Naive thymus-derived CD4-positive, alpha-beta T cell (primary cell): ENCODE measurements around the gene GLA. TPM values are rescaled to one million over a fixed set of nuclear protein-coding genes. Genes with fewer than 3 reads are reported as not detected.
A peak's percentile ranks its signal among the peaks of the same experiment; 100 is the strongest.

Experiments
- ATAC-seq: fragments of 150-1000 bp; cut with Tn5 transposase; 2 replicates; pipeline ENCODE4 v1.10.0; 2021; ENCODE audit warnings: mild to moderate bottlenecking, moderate library complexity
- CTCF ChIA-PET: fragments of 350-600 bp; sonication (Branson Sonifier 250); formaldehyde crosslinking; loops from one replicate; lab custom pipeline; 2021; ENCODE audit warnings: antibody characterized with exemption; lab: Charles Lee
- POLR2A ChIA-PET: fragments of 350-600 bp; sonication (Branson Sonifier 250); formaldehyde crosslinking; loops from one replicate; lab custom pipeline; 2021; ENCODE audit warnings: antibody characterized with exemption, inconsistent platforms; lab: Charles Lee
- DNase-seq, 9 donors: peaks; one replicate each; pipeline versions ENCODE4 v3.0.0 to v3.0.0-alpha.2; 2020 to 2022; ENCODE audit warnings: mixed read lengths in 1 of 9
- H3K27ac ChIP-seq: one replicate; pipeline ENCODE4 v1.7.0; 2013; ENCODE audit warnings: mild to moderate bottlenecking, low read depth, low read length, moderate library complexity
- H3K27me3 ChIP-seq, 2 donors: one replicate each; pipeline ENCODE4 v1.7.0; 2013; ENCODE audit warnings: low read length in 2 of 2, mild to moderate bottlenecking in 2 of 2, moderate library complexity in 2 of 2; ENCODE audit not compliant: control insufficient read depth in 2 of 2, insufficient read depth in 2 of 2
- H3K36me3 ChIP-seq, 3 experiments: 1 replicate in 2 of 3; 2 replicates in 1 of 3; pipeline ENCODE4 v1.7.0; 2013; ENCODE audit warnings: low read length in 3 of 3, mild to moderate bottlenecking in 3 of 3, moderate library complexity in 1 of 3; ENCODE audit not compliant: insufficient read depth in 3 of 3, control insufficient read depth in 2 of 3
- H3K4me1 ChIP-seq, 2 donors: one replicate each; pipeline ENCODE4 v1.7.0; 2013; ENCODE audit warnings: low read length in 2 of 2, mild to moderate bottlenecking in 2 of 2, moderate library complexity in 1 of 2; ENCODE audit not compliant: control insufficient read depth in 2 of 2, insufficient read depth in 2 of 2
- H3K4me3 ChIP-seq: 2 replicates; pipeline ENCODE4 v1.7.0; 2013; ENCODE audit warnings: mild to moderate bottlenecking, low read length
- H3K9me3 ChIP-seq, 3 experiments: 1 replicate in 2 of 3; 2 replicates in 1 of 3; pipeline ENCODE4 v1.7.0; 2013; ENCODE audit warnings: low read length in 3 of 3; ENCODE audit not compliant: control insufficient read depth in 2 of 3
- H3K27ac Mint-ChIP-seq, 9 donors: one replicate each; pipeline ENCODE4 v1.8.0; 2020 to 2022; ENCODE audit warnings: mixed read lengths in 9 of 9, mild to moderate bottlenecking in 8 of 9, moderate library complexity in 5 of 9, inconsistent platforms in 2 of 9
- H3K27me3 Mint-ChIP-seq, 5 donors: one replicate each; pipeline ENCODE4 v1.8.0; 2021 to 2022; ENCODE audit warnings: mixed read lengths in 5 of 5, mild to moderate bottlenecking in 1 of 5
- H3K36me3 Mint-ChIP-seq, 5 donors: one replicate each; pipeline ENCODE4 v1.8.0; 2020 to 2022; ENCODE audit warnings: mixed read lengths in 5 of 5, mild to moderate bottlenecking in 3 of 5, inconsistent platforms in 1 of 5
- H3K4me1 Mint-ChIP-seq, 7 donors: one replicate each; pipeline ENCODE4 v1.8.0; 2020 to 2022; ENCODE audit warnings: mixed read lengths in 7 of 7, mild to moderate bottlenecking in 3 of 7, inconsistent platforms in 1 of 7
- H3K4me3 Mint-ChIP-seq, 10 donors: one replicate each; pipeline ENCODE4 v1.8.0; 2020 to 2022; ENCODE audit warnings: mild to moderate bottlenecking in 10 of 10, mixed read lengths in 10 of 10, moderate library complexity in 6 of 10, inconsistent platforms in 2 of 10
- H3K9me3 Mint-ChIP-seq, 11 donors: one replicate each; pipeline ENCODE4 v1.8.0; 2020 to 2022; ENCODE audit warnings: mixed read lengths in 11 of 11, mild to moderate bottlenecking in 4 of 11, inconsistent platforms in 1 of 11, moderate library complexity in 1 of 11
- intact Hi-C, 2 donors: fragments of 100-400 bp; cut with micrococcal nuclease; formaldehyde crosslinking; loops; one replicate each; pipeline ENCODE4 v1.15.1; 2023
- polyA plus RNA-seq, 2 donors: library from polyadenylated mRNA; unstranded; fragments of 300-500 nt; fragmentation: Illumina TruSeq; gene quantifications; one replicate each; pipeline ENCODE4 v1.2.3, GENCODE V29; 2021
- total RNA-seq, 6 experiments: library from RNA in 5 of 6; stranded (reverse) in 5 of 6; gene quantifications; 1 replicate in 5 of 6; 2 replicates in 1 of 6; pipeline ENCODE4 v1.2.3 and lab custom pipeline; 2021 to 2026

The GLA gene
- total and polyA plus RNA-seq, 7 experiments from 2014 or later = 10.9 to 40.1 (median 17.3) TPM

- no peak within 1 kb of the TSS for H3K27ac Mint-ChIP-seq
- Histone ChIP-seq H3K9me3 (no peaks in the 10 kb centered on the region), H3K27me3 (no peaks in the 10 kb centered on the region), H3K4me1 (peaks cover 0 to 5% of the 10 kb centered on the region in 2 donors), H3K27ac (no peak within 1 kb of the TSS), H3K36me3 (no peaks in the 10 kb centered on the region), H3K4me3 (no peak within 1 kb of the TSS)
- DNase-seq (no peak), ATAC-seq (peak; percentile 43)
- H3K27me3 Mint-ChIP-seq = no peaks in the 10 kb centered on the region
- CTCF ChIA-PET = no interaction called here
- POLR2A ChIA-PET = no interaction called here
- intact Hi-C loops = no loop called here
- H3K4me3 Mint-ChIP-seq = peak within 1 kb of the TSS in 1 of 10 donors; percentile 18
- H3K4me1 Mint-ChIP-seq = peaks cover 0 to 7% (median 3%) of the 10 kb centered on the region in 7 donors
- H3K9me3 Mint-ChIP-seq = peaks cover 0 to 1% (median 0%) of the 10 kb centered on the region in 11 donors
- H3K36me3 Mint-ChIP-seq = no peaks in the 10 kb centered on the region
Observed at GRCh38 chrX:101385795-101386541, 21.8 kb downstream of the GLA start, which contains the start of gene BTK. Gene BTK, minus strand, starts transcription at chrX:101386191. Its CDS starts 10,907 bp downstream, at chrX:101375284.

GRCh38 chrX:101385026-101385684 is 22.6 kb downstream of the GLA start:
- no peaks in the 10 kb centered on the region for H3K36me3 Mint-ChIP-seq
- Histone ChIP-seq H3K27ac (no peak overlapping the region), H3K4me3 (no peak overlapping the region), H3K27me3 (no peaks in the 10 kb centered on the region), H3K9me3 (no peaks in the 10 kb centered on the region), H3K36me3 (no peaks in the 10 kb centered on the region), H3K4me1 (peaks cover 0 to under 1% of the 10 kb centered on the region in 2 donors)
- no peaks in the 10 kb centered on the region for H3K27me3 Mint-ChIP-seq
- peaks cover 0 to 3% (median 0%) of the 10 kb centered on the region in 7 donors for H3K4me1 Mint-ChIP-seq
- H3K4me3 Mint-ChIP-seq = no peak overlapping the region
- POLR2A ChIA-PET = no interaction called here
- intact Hi-C loops = no loop called here
- DNase-seq (no peak), ATAC-seq (no peak)
- H3K27ac Mint-ChIP-seq = no peak overlapping the region
- CTCF ChIA-PET = no interaction called here
- H3K9me3 Mint-ChIP-seq = peaks cover 0 to 1% (median 0%) of the 10 kb centered on the region in 11 donors

- ChIA-PET POLR2A (no interaction called here), CTCF (no interaction called here)
- no peaks in the 10 kb centered on the region for H3K27me3 Mint-ChIP-seq
- Histone ChIP-seq H3K4me3 (no peak overlapping the region), H3K27ac (no peak overlapping the region), H3K9me3 (no peaks in the 10 kb centered on the region), H3K27me3 (no peaks in the 10 kb centered on the region), H3K36me3 (no peaks in the 10 kb centered on the region), H3K4me1 (no peaks in the 10 kb centered on the region)
- no peak for DNase-seq
- H3K36me3 Mint-ChIP-seq = no peaks in the 10 kb centered on the region
- no peak overlapping the region for H3K4me3 Mint-ChIP-seq
- peaks cover 0 to 3% (median 0%) of the 10 kb centered on the region in 7 donors for H3K4me1 Mint-ChIP-seq
- no peak overlapping the region for H3K27ac Mint-ChIP-seq
- H3K9me3 Mint-ChIP-seq = peaks cover 0 to 1% (median 0%) of the 10 kb centered on the region in 11 donors
- no peak for ATAC-seq
- intact Hi-C loops = no loop called here
Observed at GRCh38 chrX:101383679-101384205, 24.0 kb downstream of the GLA start.

GRCh38 chrX:101377547-101377946 is 30.2 kb downstream of the GLA start:
- peaks cover 0 to 5% (median 0%) of the 10 kb centered on the region in 5 donors for H3K27me3 Mint-ChIP-seq
- no peak overlapping the region for H3K27ac Mint-ChIP-seq
- no peak overlapping the region for H3K4me3 Mint-ChIP-seq
- no peaks in the 10 kb centered on the region for H3K4me1 ChIP-seq
- ATAC-seq (no peak), DNase-seq (no peak)
- no peaks in the 10 kb centered on the region for H3K9me3 ChIP-seq
- no peak overlapping the region for H3K27ac ChIP-seq
- no peaks in the 10 kb centered on the region for H3K4me1 Mint-ChIP-seq
- ChIA-PET CTCF (no interaction called here), POLR2A (no interaction called here)
- H3K36me3 ChIP-seq = no peaks in the 10 kb centered on the region
- H3K36me3 Mint-ChIP-seq = no peaks in the 10 kb centered on the region
- intact Hi-C loops = no loop called here
- H3K27me3 ChIP-seq = no peaks in the 10 kb centered on the region
- H3K4me3 ChIP-seq = no peak overlapping the region
- H3K9me3 Mint-ChIP-seq = no peaks in the 10 kb centered on the region

GRCh38 chrX:101370888-101371504 is 36.7 kb downstream of the GLA start:
- Histone ChIP-seq H3K4me3 (no peak overlapping the region), H3K36me3 (no peaks in the 10 kb centered on the region), H3K27me3 (no peaks in the 10 kb centered on the region), H3K27ac (no peak overlapping the region), H3K4me1 (no peaks in the 10 kb centered on the region), H3K9me3 (no peaks in the 10 kb centered on the region)
- POLR2A ChIA-PET = no interaction called here
- CTCF ChIA-PET = no interaction called here
- DNase-seq (no peak), ATAC-seq (no peak)
- Mint-ChIP-seq H3K27me3 (peaks cover 0 to 9% (median 0%) of the 10 kb centered on the region in 5 donors), H3K27ac (no peak overlapping the region), H3K4me3 (no peak overlapping the region), H3K4me1 (peaks cover 0 to 4% (median 0%) of the 10 kb centered on the region in 7 donors), H3K9me3 (no peaks in the 10 kb centered on the region), H3K36me3 (no peaks in the 10 kb centered on the region)
- intact Hi-C loops = no loop called here

- ChIA-PET POLR2A (no interaction called here), CTCF (no interaction called here)
- no peaks in the 10 kb centered on the region for H3K9me3 ChIP-seq
- DNase-seq = no peak
- Mint-ChIP-seq H3K27me3 (peaks cover 0 to 9% (median 0%) of the 10 kb centered on the region in 5 donors), H3K36me3 (no peaks in the 10 kb centered on the region), H3K4me3 (no peak overlapping the region), H3K9me3 (peaks cover 0 to 2% (median 0%) of the 10 kb centered on the region in 11 donors), H3K4me1 (peaks cover 0 to 4% (median 0%) of the 10 kb centered on the region in 7 donors), H3K27ac (no peak overlapping the region)
- ATAC-seq = no peak
- H3K4me1 ChIP-seq = no peaks in the 10 kb centered on the region
- H3K27ac ChIP-seq = no peak overlapping the region
- no peaks in the 10 kb centered on the region for H3K36me3 ChIP-seq
- intact Hi-C loops = no loop called here
- no peak overlapping the region for H3K4me3 ChIP-seq
- H3K27me3 ChIP-seq = no peaks in the 10 kb centered on the region
Observed at GRCh38 chrX:101369687-101370086, 38.0 kb downstream of the GLA start.
